Large intestine (tissue), 3 donors: ENCODE data around the gene KRTAP10-10. TPM values are rescaled to one million over a fixed set of nuclear protein-coding genes. Genes with fewer than 3 reads are reported as not detected.
"Not testable (repeated sequence)": the region's sequence is repeated elsewhere in the genome, so short reads cannot be mapped to it uniquely, and the experiment has no call there.

Source experiments
- DNase-seq, 2 donors: peaks; one replicate each; pipeline versions ENCODE4 v3.0.0 to v3.0.0-alpha.2; 2013
- H3K27ac ChIP-seq: one replicate; pipeline ENCODE4 v1.5.1; 2013; ENCODE audit warnings: low read length
- H3K27me3 ChIP-seq: 2 replicates; pipeline ENCODE4 v1.6.1; 2013; ENCODE audit warnings: low read length; ENCODE audit not compliant: control insufficient read depth, insufficient read depth
- H3K36me3 ChIP-seq: 2 replicates; pipeline ENCODE4 v1.6.1; 2013; ENCODE audit warnings: low read length; ENCODE audit not compliant: control insufficient read depth, insufficient read depth
- H3K4me1 ChIP-seq: one replicate; pipeline ENCODE4 v1.6.1; 2013; ENCODE audit warnings: low read length; ENCODE audit not compliant: control insufficient read depth, insufficient read depth
- H3K4me3 ChIP-seq: one replicate; pipeline ENCODE4 v1.5.1; 2013; ENCODE audit warnings: low read length
- H3K9me3 ChIP-seq: one replicate; pipeline ENCODE4 v1.6.1; 2013; ENCODE audit warnings: mild to moderate bottlenecking, low read depth, low read length, moderate library complexity; ENCODE audit not compliant: control insufficient read depth
- WGBS: methylation state at CpG from one replicate; pipeline ENCODE4 v1.1.5; 2013; ENCODE audit warnings: low lambda C conversion rate; ENCODE audit not compliant: insufficient coverage; 5-methylcytosine and 5-hydroxymethylcytosine counted together
- polyA plus RNA-seq: library from polyadenylated mRNA; unstranded; fragments of 120-200 nt; gene quantifications from one replicate; pipeline ENCODE4 v1.2.1, GENCODE V29; 2013

The KRTAP10-10 gene
- polyA plus RNA-seq, 1 donor: not detected

GRCh38 chr21:44626673-44627143, 10.4 kb upstream of the KRTAP10-10 start, which contains the start of gene KRTAP10-9:
Gene KRTAP10-9, plus strand, starts transcription at chr21:44627093. Its CDS starts 79 bp downstream, at chr21:44627172.
- Histone ChIP-seq H3K4me3 (no peak within 1 kb of the TSS), H3K27ac (no peak within 1 kb of the TSS), H3K27me3 (peaks cover 4% of the 10 kb centered on the region), H3K4me1 (no peaks in the 10 kb centered on the region), H3K36me3 (no peaks in the 10 kb centered on the region), H3K9me3 (peaks cover 13% of the 10 kb centered on the region)
- WGBS: no CpG with 5 or more reads among the region's 7 CpGs
- DNase-seq: no peak

GRCh38 chr21:44627181-44627822, 9.9 kb upstream of the KRTAP10-10 start:
- not testable (repeated sequence) for H3K4me1 ChIP-seq, H3K27me3 ChIP-seq, H3K27ac ChIP-seq, H3K36me3 ChIP-seq, H3K4me3 ChIP-seq, DNase-seq
- no CpG with 5 or more reads among the region's 20 CpGs for WGBS
- peaks cover 15% of the 10 kb centered on the region for H3K9me3 ChIP-seq

- not testable (repeated sequence) for H3K4me3 ChIP-seq, H3K4me1 ChIP-seq, H3K27ac ChIP-seq, H3K27me3 ChIP-seq, DNase-seq, H3K36me3 ChIP-seq
- WGBS: no CpG with 5 or more reads among the region's 15 CpGs
- peaks cover 15% of the 10 kb centered on the region for H3K9me3 ChIP-seq
These were observed 9.3 kb upstream of the KRTAP10-10 start for GRCh38 chr21:44627831-44628233.

- no CpG with 5 or more reads among the region's 18 CpGs for WGBS
- no peaks in the 10 kb centered on the region for H3K36me3 ChIP-seq
- peaks cover 4% of the 10 kb centered on the region for H3K27me3 ChIP-seq
- no peak overlapping the region for H3K4me3 ChIP-seq
- H3K4me1 ChIP-seq: no peaks in the 10 kb centered on the region
- no peak for DNase-seq
- peaks cover 15% of the 10 kb centered on the region for H3K9me3 ChIP-seq
- no peak overlapping the region for H3K27ac ChIP-seq
These were observed 8.3 kb upstream of the KRTAP10-10 start for GRCh38 chr21:44628707-44629391.

DNA sequence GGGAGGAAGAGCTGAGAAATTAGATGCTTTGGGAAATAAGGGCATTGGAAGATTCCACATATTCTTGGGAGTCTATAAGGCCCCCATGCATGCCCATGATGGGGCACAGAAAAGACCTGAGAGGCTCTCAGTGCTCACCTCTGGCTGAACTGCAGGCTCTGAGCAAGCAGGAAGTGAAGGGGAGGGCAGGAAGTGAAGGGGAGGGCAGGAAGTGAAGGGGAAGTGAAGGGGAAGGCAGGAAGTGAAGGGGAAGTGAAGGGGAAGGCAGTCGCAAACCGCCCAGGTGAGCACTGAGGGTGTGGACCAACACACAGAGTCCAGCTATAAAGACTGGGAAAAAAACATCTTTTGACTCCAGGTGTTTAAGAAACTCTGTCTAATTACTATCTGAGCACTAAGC, 6.7 kb upstream of the KRTAP10-10 start:
- no peak overlapping the region for H3K4me3 ChIP-seq
- peaks cover 4% of the 10 kb centered on the region for H3K27me3 ChIP-seq
- H3K9me3 ChIP-seq: peaks cover 15% of the 10 kb centered on the region
- no peaks in the 10 kb centered on the region for H3K4me1 ChIP-seq
- no peak overlapping the region for H3K27ac ChIP-seq
- DNase-seq: no peak
- no peaks in the 10 kb centered on the region for H3K36me3 ChIP-seq
- WGBS: no CpG with 5 or more reads among the region's 2 CpGs

DNA sequence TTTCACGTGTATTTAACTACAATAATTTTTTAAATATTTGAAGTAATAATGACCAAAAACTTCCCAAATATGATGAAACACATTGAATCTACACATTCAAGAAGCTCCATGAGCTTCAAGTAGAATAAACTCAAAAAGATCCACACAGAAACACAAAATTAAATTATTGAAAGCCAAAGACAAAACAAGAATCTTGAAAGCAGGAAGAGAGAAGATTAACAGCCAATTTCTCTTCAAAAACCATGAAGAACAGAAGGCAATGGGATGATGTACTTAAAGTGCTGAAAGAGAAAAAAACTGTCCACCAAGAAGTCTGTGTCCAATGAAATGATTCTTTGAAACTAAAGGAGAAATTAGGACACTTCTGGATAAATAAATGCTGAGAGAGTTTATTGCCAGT, 5.1 kb upstream of the KRTAP10-10 start:
- no peaks in the 10 kb centered on the region for H3K4me1 ChIP-seq
- H3K36me3 ChIP-seq: no peaks in the 10 kb centered on the region
- H3K4me3 ChIP-seq: no peak overlapping the region
- no peak for DNase-seq
- WGBS: 86% methylated on average over 1 of the region's 1 CpG
- H3K27ac ChIP-seq: no peak overlapping the region
- peaks cover 15% of the 10 kb centered on the region for H3K9me3 ChIP-seq
- H3K27me3 ChIP-seq: no peaks in the 10 kb centered on the region

DNA sequence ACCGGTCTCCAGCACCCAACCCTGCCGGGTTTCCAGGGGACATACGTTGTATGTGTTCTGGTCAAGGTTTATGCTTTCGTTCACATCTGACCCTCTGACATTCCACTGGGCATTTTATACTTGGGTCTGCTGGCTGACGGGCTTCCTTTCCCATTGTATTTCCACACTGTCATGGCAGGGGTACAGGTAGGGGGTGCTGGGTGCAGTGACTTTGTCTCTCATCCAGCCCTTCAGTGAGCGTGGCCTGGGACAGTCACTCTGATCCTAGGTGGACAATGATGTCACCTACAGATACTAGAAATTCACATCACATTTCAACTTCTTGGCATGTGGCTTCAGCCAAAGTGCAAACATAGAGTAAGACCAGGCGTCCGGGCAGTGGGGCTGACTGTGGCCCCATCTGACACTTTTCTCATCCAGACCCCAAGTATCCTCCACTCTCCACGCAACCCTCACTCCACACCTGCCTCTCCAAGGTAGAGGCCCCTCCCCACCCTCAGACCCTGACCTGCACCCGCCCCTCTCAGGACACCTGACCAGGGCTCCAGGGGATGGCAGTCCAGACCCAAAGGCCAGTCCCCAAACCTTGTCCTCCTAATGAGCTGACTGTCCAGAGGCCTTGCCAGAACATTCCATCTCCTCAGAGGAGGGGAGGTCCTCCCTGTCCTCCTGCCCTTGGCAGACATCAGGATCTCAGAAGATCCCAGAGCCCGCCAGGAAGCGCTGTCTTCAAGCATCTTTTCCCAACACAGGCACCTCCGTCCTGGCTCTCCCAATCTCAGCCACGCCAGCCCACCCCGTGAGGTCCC, 743 bp upstream of the KRTAP10-10 start:
- no CpG with 5 or more reads among the region's 15 CpGs for WGBS
- no peak for DNase-seq
- Histone ChIP-seq H3K9me3 (peaks cover 5% of the 10 kb centered on the region), H3K27ac (no peak overlapping the region), H3K4me1 (no peaks in the 10 kb centered on the region), H3K27me3 (no peaks in the 10 kb centered on the region), H3K4me3 (no peak overlapping the region), H3K36me3 (no peaks in the 10 kb centered on the region)

- not testable (repeated sequence) for H3K36me3 ChIP-seq, H3K27me3 ChIP-seq, H3K4me1 ChIP-seq, H3K27ac ChIP-seq, H3K9me3 ChIP-seq, DNase-seq, H3K4me3 ChIP-seq
- WGBS: no CpG with 5 or more reads among the region's 12 CpGs
These were observed 744 bp downstream of the KRTAP10-10 start for GRCh38 chr21:44637851-44638348.

GRCh38 chr21:44638506-44639330, 1.6 kb downstream of the KRTAP10-10 start:
- not testable (repeated sequence) for H3K27me3 ChIP-seq, H3K4me1 ChIP-seq, H3K9me3 ChIP-seq, H3K4me3 ChIP-seq, H3K36me3 ChIP-seq, H3K27ac ChIP-seq, DNase-seq
- WGBS: no CpG with 5 or more reads among the region's 21 CpGs

DNA sequence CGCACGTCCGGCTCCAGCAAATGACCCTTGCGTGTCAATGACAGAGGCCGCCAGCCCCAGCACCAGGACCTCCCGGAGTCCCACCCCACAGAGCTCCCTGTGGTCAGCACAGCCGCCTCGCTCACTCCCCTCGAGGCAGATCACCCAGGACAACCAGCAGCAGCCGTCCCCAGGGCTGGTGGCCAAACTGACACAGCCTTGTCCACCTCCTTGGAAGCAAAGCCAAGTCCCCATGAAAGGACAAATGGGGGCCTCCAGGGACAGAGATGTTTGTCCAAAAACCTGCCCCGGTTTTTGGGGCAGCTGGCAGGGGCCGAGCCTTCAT, 2.1 kb downstream of the KRTAP10-10 start:
- Histone ChIP-seq H3K4me3 (no peak overlapping the region), H3K36me3 (no peaks in the 10 kb centered on the region), H3K4me1 (no peaks in the 10 kb centered on the region), H3K27ac (no peak overlapping the region), H3K27me3 (no peaks in the 10 kb centered on the region), H3K9me3 (no peaks in the 10 kb centered on the region)
- DNase-seq: no peak
- no CpG with 5 or more reads among the region's 12 CpGs for WGBS
